Lung (tissue), 12 donors: ENCODE data around the gene DENND5A. TPM values are rescaled to one million over a fixed set of nuclear protein-coding genes. Genes with fewer than 3 reads are reported as not detected.

Experiments
- ATAC-seq: fragments of 200-7000 bp; cut with Tn5 transposase; one replicate; pipeline ENCODE4 v1.9.1; 2020; ENCODE audit warnings: moderate number of reproducible peaks; ENCODE audit not compliant: insufficient read depth, low FRiP score
- DNase-seq, 3 donors: peaks; one replicate each; pipeline ENCODE4 v3.0.0-alpha.2; 2013 to 2017
- H3K27ac ChIP-seq, 2 donors: one replicate each; pipeline ENCODE4 v1.5.1; 2013; ENCODE audit warnings: mild to moderate bottlenecking in 2 of 2, moderate library complexity in 2 of 2, control low read depth in 1 of 2, inconsistent platforms in 1 of 2, low read depth in 1 of 2, low read length in 1 of 2
- H3K27me3 ChIP-seq, 3 donors: one replicate each; pipeline ENCODE4 v1.5.1; 2013; ENCODE audit warnings: low read length in 2 of 3; ENCODE audit not compliant: control insufficient read depth in 3 of 3, insufficient read depth in 3 of 3
- H3K36me3 ChIP-seq, 4 donors: one replicate each; pipeline ENCODE4 v1.5.1; 2013; ENCODE audit warnings: low read length in 4 of 4, mild to moderate bottlenecking in 1 of 4, moderate library complexity in 1 of 4; ENCODE audit not compliant: control insufficient read depth in 4 of 4, insufficient read depth in 4 of 4
- H3K4me1 ChIP-seq, 5 donors: one replicate each; pipeline ENCODE4 v1.5.1; 2013; ENCODE audit warnings: low read length in 5 of 5, mild to moderate bottlenecking in 2 of 5, moderate library complexity in 1 of 5; ENCODE audit not compliant: control insufficient read depth in 5 of 5, insufficient read depth in 5 of 5
- H3K4me3 ChIP-seq: one replicate; pipeline ENCODE4 v1.5.1; 2013; ENCODE audit warnings: mild to moderate bottlenecking, control low read depth, moderate library complexity
- H3K9ac ChIP-seq, 2 donors: one replicate each; pipeline ENCODE4 v1.5.1; 2013; ENCODE audit warnings: low read length in 2 of 2, control low read depth in 1 of 2; ENCODE audit not compliant: insufficient read depth in 1 of 2
- H3K9me3 ChIP-seq, 4 donors: one replicate each; pipeline ENCODE4 v1.5.1; 2013; ENCODE audit warnings: low read length in 3 of 4, mild to moderate bottlenecking in 1 of 4, moderate library complexity in 1 of 4; ENCODE audit not compliant: control insufficient read depth in 4 of 4, insufficient read depth in 3 of 4
- WGBS, 2 donors: extraction: QIAGEN DNeasy Blood & Tissue Kit; methylation state at CpG; one replicate each; pipeline ENCODE4 v1.1.7; 2013; 5-methylcytosine and 5-hydroxymethylcytosine counted together
- polyA plus RNA-seq, 2 donors: library from polyadenylated mRNA; stranded (reverse); fragments of 200-250 nt; gene quantifications; one replicate each; pipeline ENCODE4 v1.2.1, GENCODE V29; 2013
- total RNA-seq, 2 donors: library from RNA; depleted of rRNA in 1 of 2; stranded (reverse); fragments of >200 nt in 1 of 2; gene quantifications; one replicate each; pipeline ENCODE4 v1.2.1, GENCODE V29; 2014 to 2021
- TF ChIP-seq, protein P1 (sequence below): IDR thresholded peaks from 2 replicates; pipeline ENCODE4 v1.5.1; 2012; ENCODE audit warnings: mild to moderate bottlenecking; ENCODE audit errors: control extremely low read depth, extremely low read depth
- donor health status: control.
- donor health status: control.
- donor health status: Bipolar disorder and iron deficiency.
- donor health status: healthy.
- donor health status: DM: yes; HTN: yes; CAD: no.

DENND5A gene
- total and polyA plus RNA-seq, 4 donors = 20.8 to 152 (median 112) TPM

DNA sequence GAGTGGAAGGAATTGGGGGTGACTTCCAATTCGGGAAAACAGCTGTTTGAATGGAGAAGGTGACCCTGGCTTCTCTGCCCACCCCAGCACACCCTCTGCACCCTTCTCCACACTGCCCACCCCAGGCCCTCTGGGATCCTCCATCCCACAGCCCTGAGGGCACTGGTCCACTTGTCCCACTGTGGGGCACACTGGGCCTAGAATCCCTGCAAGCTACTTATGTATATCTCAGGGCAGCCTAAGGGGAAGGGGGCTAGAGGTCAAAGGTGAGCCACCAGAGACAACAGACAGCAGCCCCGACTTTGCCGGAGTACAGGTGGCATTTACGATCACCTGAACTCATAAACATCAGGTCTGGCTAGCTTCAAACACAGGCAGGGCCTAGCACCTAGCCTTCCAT lies 173.1 kb downstream of the DENND5A start:
- Histone ChIP-seq H3K9ac (no peak overlapping the region), H3K36me3 (no peaks in the 10 kb centered on the region), H3K4me3 (no peak overlapping the region), H3K9me3 (no peaks in the 10 kb centered on the region), H3K27me3 (peaks cover 0 to 2% (median 0%) of the 10 kb centered on the region in 3 donors), H3K27ac (no peak overlapping the region), H3K4me1 (peaks cover 0 to 12% (median 4%) of the 10 kb centered on the region in 5 donors)
- TF ChIP-seq, protein P1, sequence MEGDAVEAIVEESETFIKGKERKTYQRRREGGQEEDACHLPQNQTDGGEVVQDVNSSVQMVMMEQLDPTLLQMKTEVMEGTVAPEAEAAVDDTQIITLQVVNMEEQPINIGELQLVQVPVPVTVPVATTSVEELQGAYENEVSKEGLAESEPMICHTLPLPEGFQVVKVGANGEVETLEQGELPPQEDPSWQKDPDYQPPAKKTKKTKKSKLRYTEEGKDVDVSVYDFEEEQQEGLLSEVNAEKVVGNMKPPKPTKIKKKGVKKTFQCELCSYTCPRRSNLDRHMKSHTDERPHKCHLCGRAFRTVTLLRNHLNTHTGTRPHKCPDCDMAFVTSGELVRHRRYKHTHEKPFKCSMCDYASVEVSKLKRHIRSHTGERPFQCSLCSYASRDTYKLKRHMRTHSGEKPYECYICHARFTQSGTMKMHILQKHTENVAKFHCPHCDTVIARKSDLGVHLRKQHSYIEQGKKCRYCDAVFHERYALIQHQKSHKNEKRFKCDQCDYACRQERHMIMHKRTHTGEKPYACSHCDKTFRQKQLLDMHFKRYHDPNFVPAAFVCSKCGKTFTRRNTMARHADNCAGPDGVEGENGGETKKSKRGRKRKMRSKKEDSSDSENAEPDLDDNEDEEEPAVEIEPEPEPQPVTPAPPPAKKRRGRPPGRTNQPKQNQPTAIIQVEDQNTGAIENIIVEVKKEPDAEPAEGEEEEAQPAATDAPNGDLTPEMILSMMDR = no peak
- no peak for DNase-seq
- whole genome bisulfite sequencing, 2 donors = 85 to 91% methylated on average over 4 of the region's 4 CpGs
- ATAC-seq = no peak

DNA sequence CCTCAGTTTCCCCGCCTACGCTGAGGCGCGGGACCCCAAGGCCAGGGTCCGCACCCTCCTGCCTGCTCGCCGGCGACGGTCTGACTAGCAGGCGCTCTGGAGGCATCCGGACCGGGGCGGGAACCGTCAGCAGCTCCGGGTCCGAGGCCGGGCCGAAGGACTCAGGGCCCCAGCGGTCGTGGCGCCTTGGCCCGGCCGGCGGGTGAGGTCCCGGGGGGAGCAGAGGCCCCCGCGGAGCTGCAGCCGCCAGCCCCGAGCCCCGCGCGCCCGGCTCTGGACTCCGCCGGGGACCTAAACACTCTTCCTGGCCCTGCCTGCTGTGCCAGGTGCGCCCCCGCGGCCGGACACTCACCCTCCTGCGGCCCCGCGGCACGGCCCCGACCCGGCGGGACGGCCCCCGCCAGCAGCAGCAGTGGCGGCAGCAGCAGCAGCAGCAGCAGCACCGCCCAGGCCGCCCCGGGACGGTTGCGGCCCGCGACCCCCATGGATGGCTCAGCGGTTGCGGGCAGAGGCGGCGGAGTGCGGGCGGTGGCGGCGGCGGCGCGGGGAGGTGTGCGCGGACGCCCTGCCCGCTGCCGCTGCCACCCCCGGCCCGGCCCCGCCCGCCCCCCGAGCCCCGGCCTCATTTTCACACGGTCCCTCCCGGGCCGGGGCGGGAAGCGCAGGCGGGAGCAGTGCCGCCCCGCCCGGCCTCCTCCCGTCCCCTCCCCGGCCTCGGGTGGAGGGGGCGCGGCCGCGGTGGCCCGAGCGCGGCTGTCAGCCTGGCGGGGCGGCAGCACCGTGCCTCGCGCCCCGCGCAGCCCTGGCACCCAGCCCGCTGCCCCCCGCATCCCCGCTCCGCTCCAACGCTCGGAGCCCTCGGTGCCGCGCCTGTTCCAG lies 173.9 kb downstream of the DENND5A start, which contains the start of gene SCUBE2:
Gene SCUBE2 (minus strand): TSS at position 556 of the 879 bp plus-strand sequence. CDS start 71 bp downstream, at position 485.
- H3K9ac ChIP-seq = no peak within 1 kb of the TSS
- H3K4me1 ChIP-seq = peaks cover 0 to 12% (median 4%) of the 10 kb centered on the region in 5 donors
- ATAC-seq (no peak), DNase-seq (peak in 2 of 3 donors; percentile 11 to 20)
- no peaks in the 10 kb centered on the region for H3K36me3 ChIP-seq
- peak within 1 kb of the TSS; percentile 18 for H3K4me3 ChIP-seq
- H3K27me3 ChIP-seq = peaks cover 0 to 2% (median 0%) of the 10 kb centered on the region in 3 donors
- 1 to 2% methylated on average over 40 to 113 of the region's 113 CpGs for WGBS, 2 donors
- no peak within 1 kb of the TSS for H3K27ac ChIP-seq
- TF ChIP-seq, protein P1 = no peak
- H3K9me3 ChIP-seq = no peaks in the 10 kb centered on the region

DNA sequence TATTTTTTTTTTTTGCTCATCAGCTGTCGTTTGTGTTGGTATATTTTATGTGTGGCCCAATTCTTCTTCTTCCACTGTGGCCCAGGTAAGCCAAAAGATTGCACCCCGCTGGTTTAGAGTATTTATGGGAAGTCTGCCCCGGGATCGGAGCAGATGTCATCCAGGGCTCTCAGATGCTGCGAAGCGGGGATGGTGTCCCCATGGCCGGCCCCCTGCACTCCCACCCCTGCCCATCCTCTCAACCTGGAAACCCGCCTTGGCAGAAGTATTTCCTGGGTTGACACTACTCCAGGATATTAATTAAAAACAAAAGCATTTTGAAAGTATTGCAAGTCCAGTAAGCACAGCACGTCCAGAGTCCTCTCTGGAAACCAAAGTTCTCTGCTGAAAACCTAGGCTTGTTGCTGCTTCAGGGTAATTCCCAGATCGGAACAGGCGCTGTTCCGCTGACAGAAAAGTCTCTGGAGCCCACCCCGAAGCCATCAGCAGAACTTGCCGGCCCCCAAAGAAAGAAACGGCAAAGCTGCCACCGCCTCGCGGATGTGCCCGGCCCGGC lies 174.6 kb downstream of the DENND5A start:
- peaks cover 0 to 12% (median 4%) of the 10 kb centered on the region in 5 donors for H3K4me1 ChIP-seq
- WGBS, 2 donors = 34% methylated on average over 20 of the region's 20 CpGs
- peak overlapping the region; percentile 18 for H3K4me3 ChIP-seq
- no peak for ATAC-seq
- DNase-seq = peak in 2 of 3 donors; percentile 43 to 50
- no peak overlapping the region for H3K27ac ChIP-seq
- TF ChIP-seq, protein P1 = no peak
- H3K27me3 ChIP-seq = peaks cover 0 to 2% (median 0%) of the 10 kb centered on the region in 3 donors
- no peaks in the 10 kb centered on the region for H3K36me3 ChIP-seq
- H3K9ac ChIP-seq = no peak overlapping the region
- H3K9me3 ChIP-seq = no peaks in the 10 kb centered on the region
